T47D (cell line): ENCODE measurements around the gene NDUFV2.
"Not testable (repeated sequence)": the region's sequence is repeated elsewhere in the genome, so short reads cannot be mapped to it uniquely, and the experiment has no call there.

Source experiments
- DNase-seq, 2 experiments: peaks; one replicate each; pipeline versions ENCODE4 v3.0.0 to v3.0.0-alpha.2; 2011 to 2012; ENCODE audit warnings: low read depth in 1 of 2, low spot score in 1 of 2
- JUND ChIP-seq: IDR thresholded peaks from 2 replicates; pipeline ENCODE4 v1.6.1; 2012; ENCODE audit warnings: low read depth
- in situ Hi-C: cut with HindIII; loops from 2 replicates; pipeline ENCODE4 v1.10.0; 2016; ENCODE audit warnings: low sequenced_read_pairs, low pct_unique_long_range_greater_than_20kb

NDUFV2 gene

GRCh38 chr18:9079818-9080528 lies 22.5 kb upstream of the NDUFV2 start:
- in situ Hi-C loops, result no loop called here
- no peak for DNase-seq
- no peak for TF ChIP-seq JUND

- in situ Hi-C loops, result no loop called here
- DNase-seq, result no peak
- no peak for TF ChIP-seq JUND
These were observed 20.6 kb upstream of the NDUFV2 start for GRCh38 chr18:9081940-9082339.

GRCh38 chr18:9082711-9083510 lies 19.6 kb upstream of the NDUFV2 start:
- DNase-seq, result no peak

GRCh38 chr18:9086015-9086414 lies 16.5 kb upstream of the NDUFV2 start:
- DNase-seq, result no peak
- in situ Hi-C loops, result no loop called here
- TF ChIP-seq JUND, result no peak

More at GRCh38 chr18:9082711-9083510, 19.6 kb upstream of the NDUFV2 start:
- in situ Hi-C loops, result no loop called here
- TF ChIP-seq JUND, result no peak

- in situ Hi-C loops, result no loop called here
- no peak for DNase-seq
- no peak for TF ChIP-seq JUND
These were observed 15.9 kb upstream of the NDUFV2 start for GRCh38 chr18:9086624-9087023.

GRCh38 chr18:9087144-9087543 lies 15.4 kb upstream of the NDUFV2 start:
- no peak for DNase-seq
- TF ChIP-seq JUND, result no peak
- in situ Hi-C loops, result no loop called here

GRCh38 chr18:9088252-9088651 lies 14.2 kb upstream of the NDUFV2 start:
- no peak for DNase-seq
- TF ChIP-seq JUND, result no peak
- in situ Hi-C loops, result no loop called here

- DNase-seq, in situ Hi-C loops: not testable (repeated sequence)
These were observed 13.8 kb upstream of the NDUFV2 start for GRCh38 chr18:9088727-9089126.

GRCh38 chr18:9090578-9090977 lies 11.9 kb upstream of the NDUFV2 start:
- TF ChIP-seq JUND, result no peak
- in situ Hi-C loops, result no loop called here
- DNase-seq, result no peak

GRCh38 chr18:9091066-9091476 lies 11.4 kb upstream of the NDUFV2 start:
- no peak for TF ChIP-seq JUND
- in situ Hi-C loops, result no loop called here
- DNase-seq, result no peak

- no peak for TF ChIP-seq JUND
- no peak for DNase-seq
- in situ Hi-C loops, result no loop called here
These were observed 9.8 kb upstream of the NDUFV2 start for GRCh38 chr18:9092665-9093064.

GRCh38 chr18:9093109-9093508 lies 9.4 kb upstream of the NDUFV2 start:
- DNase-seq, in situ Hi-C loops: not testable (repeated sequence)
